Activated gamma-delta T cell (primary cell): ENCODE measurements around the gene ZNF563.

Source experiments
- DNase-seq: peaks from one replicate; lab custom pipeline; 2025; lab: John Stamatoyannopoulos, UW

Gene ZNF563

DNA sequence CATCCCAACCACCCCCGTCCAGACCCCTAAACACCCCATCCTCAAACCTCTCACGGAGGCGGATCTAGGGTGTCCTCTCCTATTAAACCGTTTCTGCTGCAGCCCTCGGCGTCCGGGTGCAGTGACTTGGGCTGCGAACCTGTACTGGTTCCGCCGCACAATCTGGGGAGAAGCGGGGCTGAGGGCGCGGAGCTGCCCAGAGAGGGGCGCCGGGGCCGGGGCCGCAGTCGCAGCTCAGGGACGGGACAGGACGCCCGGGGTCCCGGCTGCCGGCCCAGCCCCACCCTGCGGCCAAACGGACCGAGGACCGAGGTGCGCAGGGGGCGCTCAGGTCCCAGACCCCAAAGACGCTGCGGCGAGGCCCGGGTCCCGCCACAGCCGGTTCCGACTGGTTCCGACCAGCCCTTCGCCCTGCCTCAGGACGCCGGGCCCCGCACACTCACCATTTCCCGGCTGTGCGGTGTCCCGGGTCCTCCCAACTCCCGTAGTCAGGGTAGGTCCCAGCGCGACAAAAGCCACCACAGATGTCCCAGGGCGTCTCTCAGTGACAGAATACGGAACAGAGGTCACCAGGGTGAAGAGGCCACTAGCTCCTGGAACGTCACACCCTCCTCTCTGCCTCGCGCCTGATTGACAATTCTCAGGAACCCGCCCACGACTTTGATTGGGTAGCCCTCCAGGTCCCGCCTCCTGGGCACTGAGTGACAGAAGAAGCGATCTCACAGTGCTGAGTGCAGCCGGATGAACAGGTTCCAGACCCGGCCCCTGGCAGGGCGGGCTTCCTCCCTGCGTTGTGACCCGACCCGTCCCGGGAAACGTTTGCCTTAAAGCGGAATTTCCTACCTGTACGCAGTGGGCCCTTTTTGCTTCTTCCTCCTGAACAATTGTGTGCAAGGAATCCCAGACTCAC lies 38.9 kb downstream of the ZNF563 start, which contains the start of gene ZNF44:
ZNF44 (minus strand) TSS at position 635 of the 910 bp plus-strand sequence; CDS start at position 446, 189 bp downstream.
- peak; percentile 52 for DNase-seq

DNA sequence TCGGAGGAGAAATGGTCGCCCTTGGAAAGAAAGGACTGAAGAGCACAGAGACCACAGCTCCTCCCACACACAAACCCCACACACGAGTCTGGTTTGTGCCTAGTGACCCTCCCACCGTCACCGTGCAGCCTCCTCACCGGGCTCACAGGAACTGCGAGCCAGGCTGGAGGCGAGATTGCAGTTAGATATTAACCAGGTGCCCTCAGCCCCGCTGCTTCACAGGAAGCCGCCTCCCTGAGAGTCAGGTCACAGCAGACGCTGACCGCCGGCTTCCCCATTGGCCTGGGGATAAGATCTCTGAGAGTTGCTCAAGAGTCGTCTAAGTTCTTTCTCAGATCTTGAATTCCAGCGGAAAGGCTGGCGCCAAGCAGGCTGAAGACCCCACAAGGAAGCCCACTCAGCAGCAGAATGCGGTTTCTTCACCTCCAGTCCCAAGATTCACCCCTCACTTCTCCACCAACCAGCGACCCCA lies 39.6 kb downstream of the ZNF563 start:
- DNase-seq: no peak

DNA sequence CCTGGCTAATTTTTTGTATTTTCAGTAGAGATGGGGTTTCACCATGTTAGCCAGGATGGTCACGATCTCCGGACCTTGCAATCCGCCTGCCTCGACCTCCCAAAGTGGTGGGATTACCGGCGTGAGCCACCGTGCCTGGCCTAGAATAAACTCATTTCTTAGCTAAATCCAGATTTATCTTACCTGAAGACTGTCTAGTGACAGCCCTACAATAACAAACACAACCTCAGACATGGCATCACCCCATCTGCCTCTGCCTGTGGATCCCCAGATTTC lies 43.7 kb downstream of the ZNF563 start:
- no peak for DNase-seq

DNA sequence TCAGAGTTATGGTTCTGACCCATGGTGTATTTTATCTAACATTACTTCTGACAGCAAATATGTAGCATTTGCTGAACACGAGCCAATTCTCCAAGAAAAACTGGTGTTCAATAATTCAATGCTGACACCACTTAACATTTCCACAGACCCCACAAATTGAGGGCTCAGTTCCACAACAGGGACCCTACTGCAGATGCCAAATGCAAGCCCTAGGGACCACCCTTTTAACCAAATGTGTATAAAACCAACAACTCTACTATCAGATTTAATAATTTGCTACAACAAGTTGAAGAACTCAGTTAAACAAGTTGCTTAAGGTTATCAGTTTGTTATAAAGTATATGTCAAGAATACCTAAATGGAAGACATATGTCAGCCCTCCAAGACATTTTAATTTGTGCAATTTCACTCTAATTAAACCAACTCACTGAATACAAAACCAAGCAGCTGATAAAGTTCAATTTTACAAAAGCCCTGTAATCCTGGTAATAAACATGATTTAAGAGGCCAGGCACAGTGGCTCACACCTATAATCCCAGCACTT lies 45.4 kb downstream of the ZNF563 start:
- no peak for DNase-seq

DNA sequence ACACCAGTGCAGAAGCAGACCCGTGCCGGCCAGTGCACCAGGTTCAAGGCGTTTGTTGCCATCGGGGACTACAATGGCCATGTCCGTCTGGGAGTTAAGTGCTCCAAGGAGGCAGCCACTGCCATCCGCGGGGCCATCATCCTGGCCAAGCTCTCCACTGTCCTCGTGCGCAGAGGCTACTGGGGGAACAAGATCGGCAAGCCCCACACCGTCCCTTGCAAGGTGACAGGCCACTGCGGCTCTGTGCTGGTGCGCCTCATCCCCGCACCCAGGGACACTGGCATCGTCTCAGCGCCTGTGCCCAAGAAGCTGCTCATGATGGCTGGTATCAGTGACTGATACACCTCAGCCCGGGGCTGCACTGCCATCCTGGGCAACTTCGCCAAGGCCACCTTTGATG lies 48.8 kb downstream of the ZNF563 start:
- no peak for DNase-seq

DNA sequence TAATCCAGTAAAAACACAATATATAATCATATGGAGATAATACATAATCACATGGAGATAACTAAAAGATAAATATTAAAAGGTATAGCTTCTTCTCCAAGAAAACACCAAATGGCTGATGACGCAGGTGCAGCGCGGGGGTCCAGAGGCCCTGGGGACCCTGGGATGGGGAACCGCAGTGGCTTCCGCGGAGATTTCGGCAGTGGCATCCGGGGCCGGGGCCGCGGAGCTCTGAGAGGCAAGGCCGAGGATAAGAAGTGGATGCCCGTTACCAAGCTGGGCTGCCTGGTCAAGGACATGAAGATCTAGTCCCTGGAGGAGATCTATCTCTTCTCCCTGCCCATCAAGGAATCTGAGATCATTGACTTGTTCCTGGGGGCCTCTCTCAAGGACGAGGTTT lies 49.2 kb downstream of the ZNF563 start:
- no peak for DNase-seq

DNA sequence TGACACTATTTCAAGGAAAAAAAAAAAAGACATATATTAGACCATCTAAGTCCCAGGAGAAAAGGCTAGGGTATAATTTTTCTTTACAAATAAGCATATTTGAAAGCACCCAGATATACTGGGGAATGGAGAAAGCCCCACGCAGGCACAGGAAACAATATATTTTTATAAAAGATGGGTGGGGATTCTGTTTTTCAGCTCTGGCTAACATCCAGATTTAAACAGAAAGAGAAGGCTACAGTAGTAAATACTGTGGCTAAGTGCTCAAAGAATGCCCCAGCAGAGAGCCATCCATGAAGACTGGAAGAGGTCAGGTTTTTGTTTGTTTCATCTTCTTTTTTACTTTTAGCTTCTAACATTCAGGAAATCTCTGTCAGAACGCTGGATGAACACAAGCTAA lies 54.7 kb downstream of the ZNF563 start:
- DNase-seq: no peak

DNA sequence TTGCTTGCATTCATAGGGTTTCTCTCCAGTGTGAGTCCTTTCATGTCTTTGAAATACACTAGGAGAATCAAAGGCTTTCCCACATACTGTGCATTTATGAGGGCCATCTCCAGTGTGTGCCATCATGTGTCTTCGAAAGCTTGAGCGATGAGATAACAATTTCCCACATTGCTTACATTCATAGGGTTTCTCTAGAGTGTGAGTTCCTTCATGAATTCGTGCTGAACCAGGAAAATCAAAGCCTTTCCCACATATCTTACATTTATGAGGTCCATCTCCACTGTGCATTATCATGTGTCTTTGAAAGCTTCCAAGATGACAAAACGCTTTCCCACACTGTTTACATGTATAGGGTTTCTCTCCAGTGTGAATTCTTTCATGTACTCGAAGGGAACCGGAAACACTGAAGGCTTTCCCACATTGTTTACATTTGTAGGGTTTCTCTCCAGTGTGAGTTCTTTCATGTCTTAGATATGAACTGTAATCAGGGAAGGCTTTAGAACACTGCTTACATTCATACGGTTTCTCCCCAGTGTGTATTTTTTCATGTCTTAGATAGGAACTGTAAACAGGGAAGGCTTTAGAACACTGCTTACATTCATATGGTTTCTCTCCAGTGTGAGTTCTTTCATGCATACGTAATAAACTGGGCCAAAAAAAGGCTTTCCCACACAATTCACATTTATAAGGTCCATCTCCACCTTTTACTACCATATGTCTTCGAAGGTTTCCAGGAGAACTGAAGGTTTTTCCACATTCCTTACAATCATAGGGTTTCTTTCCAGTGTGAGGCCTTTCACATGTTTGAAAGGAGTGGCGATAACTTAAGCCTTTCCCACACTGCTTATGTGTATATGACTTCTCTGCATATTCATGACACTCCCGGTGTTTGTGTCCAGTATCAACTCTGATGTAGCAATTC lies 60.2 kb downstream of the ZNF563 start:
- DNase-seq: no peak

DNA sequence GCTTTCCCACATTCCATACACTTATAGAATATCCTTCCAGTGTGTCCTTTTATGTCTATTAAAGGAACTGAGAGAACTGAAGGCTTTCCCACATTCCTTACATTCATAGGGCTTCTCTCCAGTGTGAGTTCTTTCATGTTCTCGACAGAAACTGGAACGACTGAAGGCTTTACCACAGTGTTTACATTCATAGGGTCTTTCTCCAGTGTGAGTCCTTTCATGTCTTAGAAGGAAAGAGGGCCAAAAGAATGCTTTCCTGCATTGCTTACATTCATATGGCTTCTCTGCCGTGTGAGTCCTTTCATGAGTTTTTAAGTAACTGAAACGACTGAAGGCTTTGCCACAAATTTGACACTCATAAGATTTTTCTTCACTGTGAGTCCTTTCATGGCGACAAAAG lies 61.0 kb downstream of the ZNF563 start:
- no peak for DNase-seq

DNA sequence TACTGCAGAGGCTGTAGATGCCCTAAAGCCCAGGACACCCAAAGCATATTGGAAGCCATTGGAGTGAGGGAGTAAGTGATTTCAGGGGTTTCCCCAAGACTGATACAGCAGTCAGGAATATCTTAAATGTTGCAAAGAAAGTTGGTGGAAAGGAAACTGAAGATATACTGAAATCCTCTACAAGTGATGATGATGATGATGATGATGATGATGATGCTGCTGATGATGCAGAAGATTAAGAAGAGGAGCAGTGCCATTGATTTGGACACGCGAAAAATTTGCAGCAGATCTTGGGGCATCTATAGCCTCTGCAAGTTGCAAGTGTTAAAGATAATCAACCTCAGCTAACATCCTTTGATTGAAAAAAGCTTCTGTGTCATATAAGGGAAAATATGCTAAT lies 62.6 kb downstream of the ZNF563 start:
- no peak for DNase-seq
